AG04450 (cell line): Measurements from ENCODE around the gene PPP1R13B. TPM values are rescaled to one million over a fixed set of nuclear protein-coding genes. Genes with fewer than 3 reads are reported as not detected.
A peak's percentile ranks its signal among the peaks of the same experiment; 100 is the strongest.

Source experiments
- CTCF ChIA-PET: fragments of 300-600, 350-600 bp; formaldehyde crosslinking; extraction: SDS; loops from one replicate; lab custom pipeline; 2022; ENCODE audit warnings: antibody characterized with exemption, inconsistent platforms; lab: Charles Lee
- POLR2A ChIA-PET: fragments of 350-600 bp; formaldehyde crosslinking; extraction: SDS; loops from one replicate; lab custom pipeline; 2021; ENCODE audit warnings: antibody characterized with exemption, inconsistent platforms; lab: Yijun Ruan, JAX
- DNase-seq: peaks from one replicate; pipeline ENCODE4 v3.0.0-alpha.2; 2011; ENCODE audit warnings: low read depth, low spot score
- H3K27ac ChIP-seq: one replicate; pipeline ENCODE4 v1.5.1; 2012; ENCODE audit warnings: low read depth, low read length, control low read depth
- H3K27me3 ChIP-seq: one replicate; pipeline ENCODE4 v1.6.0; 2012; ENCODE audit warnings: low read length; ENCODE audit not compliant: control insufficient read depth, insufficient read depth
- H3K4me3 ChIP-seq: 2 replicates; pipeline ENCODE4 v1.5.1; 2011; ENCODE audit warnings: mild to moderate bottlenecking, low read depth, low read length, control low read depth
- H3K9me3 ChIP-seq: 2 replicates; pipeline ENCODE4 v1.5.1; 2012; ENCODE audit warnings: low read length; ENCODE audit not compliant: control insufficient read depth, insufficient read depth
- CTCF ChIP-seq: IDR thresholded peaks from 2 replicates; pipeline ENCODE4 v1.5.1; 2011; ENCODE audit warnings: low read depth, low read length, control low read depth, inconsistent platforms
- polyA plus RNA-seq: library from polyadenylated mRNA; depleted of rRNA; stranded (reverse); fragments of >200 nt; gene quantifications from 2 replicates; pipeline ENCODE4 v1.2.3, GENCODE V29; 2011

PPP1R13B gene
- polyA plus RNA-seq, 1 experiment, result 0.62 TPM

- no peaks in the 10 kb centered on the region for H3K9me3 ChIP-seq
- H3K27ac ChIP-seq, result no peak overlapping the region
- ChIA-PET CTCF (interaction anchor here (0.6 kb wide), 2 partner anchors 101 to 1126 kb away, joined by 3 to 4 read pairs; no protein-coding TSS in a partner anchor), POLR2A (no interaction called here)
- DNase-seq, result no peak
- no peak overlapping the region for H3K4me3 ChIP-seq
- H3K27me3 ChIP-seq, result no peaks in the 10 kb centered on the region
- no peak for TF ChIP-seq CTCF
Measured at GRCh38 chr14:103705118-103705503, 142.3 kb downstream of the PPP1R13B start.

GRCh38 chr14:103704708-103705107 is 142.7 kb downstream of the PPP1R13B start:
- TF ChIP-seq CTCF, result no peak
- Histone ChIP-seq H3K27ac (no peak overlapping the region), H3K9me3 (no peaks in the 10 kb centered on the region), H3K4me3 (no peak overlapping the region), H3K27me3 (no peaks in the 10 kb centered on the region)
- no peak for DNase-seq
- POLR2A ChIA-PET, result no interaction called here
- CTCF ChIA-PET, result interaction anchor here (0.6 kb wide), 2 partner anchors 100 to 1125 kb away, joined by 3 to 4 read pairs; no protein-coding TSS in a partner anchor

GRCh38 chr14:103703433-103704385 is 143.7 kb downstream of the PPP1R13B start:
- Histone ChIP-seq H3K9me3 (no peaks in the 10 kb centered on the region), H3K27ac (peak overlapping the region; percentile 39), H3K4me3 (no peak overlapping the region), H3K27me3 (no peaks in the 10 kb centered on the region)
- TF ChIP-seq CTCF, result no peak
- ChIA-PET POLR2A (no interaction called here), CTCF (no interaction called here)
- no peak for DNase-seq

GRCh38 chr14:103702497-103703432 is 144.6 kb downstream of the PPP1R13B start:
- H3K4me3 ChIP-seq, result no peak overlapping the region
- H3K27ac ChIP-seq, result peak overlapping the region; percentile 11
- ChIA-PET CTCF (no interaction called here), POLR2A (interaction anchor here (0.5 kb wide), 1 partner anchor 124 kb away, joined by 3 read pairs; no protein-coding TSS in a partner anchor)
- TF ChIP-seq CTCF, result no peak
- no peaks in the 10 kb centered on the region for H3K9me3 ChIP-seq
- no peak for DNase-seq
- H3K27me3 ChIP-seq, result no peaks in the 10 kb centered on the region
